IPS-18a (cell line): ENCODE measurements around the gene DCX.

Source experiments
- H3K27ac ChIP-seq: one replicate; pipeline ENCODE4 v1.5.1; 2013; ENCODE audit warnings: low read length
- H3K27me3 ChIP-seq: one replicate; pipeline ENCODE4 v1.6.1; 2013; ENCODE audit warnings: mild to moderate bottlenecking, low read length; ENCODE audit not compliant: control insufficient read depth, insufficient read depth
- H3K36me3 ChIP-seq: one replicate; pipeline ENCODE4 v1.6.1; 2013; ENCODE audit warnings: low read depth, low read length; ENCODE audit not compliant: control insufficient read depth
- H3K4me1 ChIP-seq: one replicate; pipeline ENCODE4 v1.6.1; 2013; ENCODE audit warnings: low read depth, low read length; ENCODE audit not compliant: control insufficient read depth
- H3K4me3 ChIP-seq: one replicate; pipeline ENCODE4 v1.5.1; 2013; ENCODE audit warnings: low read length
- H3K9ac ChIP-seq: one replicate; pipeline ENCODE4 v1.6.1; 2013; ENCODE audit warnings: mild to moderate bottlenecking, low read length, moderate library complexity
- H3K9me3 ChIP-seq: one replicate; pipeline ENCODE4 v1.6.1; 2013; ENCODE audit warnings: low read depth, low read length; ENCODE audit not compliant: control insufficient read depth

The DCX gene

GRCh38 chrX:111407948-111408347, 4.0 kb downstream of the DCX start:
- H3K4me1 ChIP-seq = peaks cover 28% of the 10 kb centered on the region
- no peaks in the 10 kb centered on the region for H3K9me3 ChIP-seq
- no peak overlapping the region for H3K4me3 ChIP-seq
- H3K27me3 ChIP-seq = no peaks in the 10 kb centered on the region
- no peaks in the 10 kb centered on the region for H3K36me3 ChIP-seq
- no peak overlapping the region for H3K9ac ChIP-seq
- H3K27ac ChIP-seq = no peak overlapping the region

GRCh38 chrX:111402344-111402743, 9.6 kb downstream of the DCX start:
- Histone ChIP-seq H3K9me3 (no peaks in the 10 kb centered on the region), H3K27me3 (no peaks in the 10 kb centered on the region), H3K4me1 (no peaks in the 10 kb centered on the region), H3K9ac (no peak overlapping the region), H3K36me3 (no peaks in the 10 kb centered on the region), H3K4me3 (no peak overlapping the region), H3K27ac (no peak overlapping the region)

- Histone ChIP-seq H3K27me3 (no peaks in the 10 kb centered on the region), H3K9ac (no peak overlapping the region), H3K4me1 (no peaks in the 10 kb centered on the region), H3K27ac (no peak overlapping the region), H3K9me3 (no peaks in the 10 kb centered on the region), H3K36me3 (no peaks in the 10 kb centered on the region), H3K4me3 (no peak overlapping the region)
Measured at GRCh38 chrX:111395149-111395548, 16.8 kb downstream of the DCX start.

- Histone ChIP-seq H3K9me3 (no peaks in the 10 kb centered on the region), H3K27me3 (no peaks in the 10 kb centered on the region)
Measured at GRCh38 chrX:111394569-111394968, 17.4 kb downstream of the DCX start.

GRCh38 chrX:111387470-111388070, 24.4 kb downstream of the DCX start:
- Histone ChIP-seq H3K9ac (no peak overlapping the region), H3K4me1 (peaks cover 14% of the 10 kb centered on the region), H3K9me3 (no peaks in the 10 kb centered on the region), H3K36me3 (no peaks in the 10 kb centered on the region), H3K27me3 (no peaks in the 10 kb centered on the region), H3K4me3 (no peak overlapping the region), H3K27ac (no peak overlapping the region)

More at GRCh38 chrX:111394569-111394968, 17.4 kb downstream of the DCX start:
- no peaks in the 10 kb centered on the region for H3K4me1 ChIP-seq
- no peak overlapping the region for H3K4me3 ChIP-seq
- no peak overlapping the region for H3K9ac ChIP-seq
- no peak overlapping the region for H3K27ac ChIP-seq
- no peaks in the 10 kb centered on the region for H3K36me3 ChIP-seq

- H3K36me3 ChIP-seq = no peaks in the 10 kb centered on the region
- no peaks in the 10 kb centered on the region for H3K9me3 ChIP-seq
Measured at GRCh38 chrX:111386615-111387233, 25.3 kb downstream of the DCX start.

GRCh38 chrX:111386077-111386476, 25.9 kb downstream of the DCX start:
- no peaks in the 10 kb centered on the region for H3K9me3 ChIP-seq
- H3K36me3 ChIP-seq = no peaks in the 10 kb centered on the region
- no peak overlapping the region for H3K27ac ChIP-seq
- H3K4me1 ChIP-seq = peaks cover 14% of the 10 kb centered on the region
- no peak overlapping the region for H3K4me3 ChIP-seq
- H3K9ac ChIP-seq = no peak overlapping the region
- H3K27me3 ChIP-seq = no peaks in the 10 kb centered on the region

More at GRCh38 chrX:111386615-111387233, 25.3 kb downstream of the DCX start:
- no peak overlapping the region for H3K4me3 ChIP-seq
- no peak overlapping the region for H3K27ac ChIP-seq
- no peaks in the 10 kb centered on the region for H3K27me3 ChIP-seq
- peaks cover 14% of the 10 kb centered on the region for H3K4me1 ChIP-seq
- H3K9ac ChIP-seq = no peak overlapping the region

- H3K27ac ChIP-seq = no peak overlapping the region
Measured at GRCh38 chrX:111382277-111382676, 29.7 kb downstream of the DCX start.

GRCh38 chrX:111376897-111377578, 35.0 kb downstream of the DCX start:
- Histone ChIP-seq H3K27me3 (no peaks in the 10 kb centered on the region), H3K27ac (no peak overlapping the region), H3K4me1 (peaks cover 21% of the 10 kb centered on the region), H3K36me3 (no peaks in the 10 kb centered on the region), H3K9me3 (no peaks in the 10 kb centered on the region), H3K9ac (no peak overlapping the region), H3K4me3 (no peak overlapping the region)

More at GRCh38 chrX:111382277-111382676, 29.7 kb downstream of the DCX start:
- Histone ChIP-seq H3K36me3 (no peaks in the 10 kb centered on the region), H3K4me3 (no peak overlapping the region), H3K9ac (no peak overlapping the region), H3K27me3 (no peaks in the 10 kb centered on the region), H3K9me3 (no peaks in the 10 kb centered on the region), H3K4me1 (peaks cover 12% of the 10 kb centered on the region)

- Histone ChIP-seq H3K4me3 (no peak overlapping the region), H3K9ac (no peak overlapping the region), H3K36me3 (no peaks in the 10 kb centered on the region), H3K9me3 (no peaks in the 10 kb centered on the region), H3K27me3 (no peaks in the 10 kb centered on the region), H3K4me1 (peaks cover 22% of the 10 kb centered on the region), H3K27ac (no peak overlapping the region)
Measured at GRCh38 chrX:111376486-111376885, 35.5 kb downstream of the DCX start.

- Histone ChIP-seq H3K36me3 (no peaks in the 10 kb centered on the region), H3K9me3 (no peaks in the 10 kb centered on the region), H3K9ac (no peak overlapping the region), H3K4me1 (peaks cover 22% of the 10 kb centered on the region), H3K27ac (no peak overlapping the region), H3K4me3 (no peak overlapping the region), H3K27me3 (no peaks in the 10 kb centered on the region)
Measured at GRCh38 chrX:111375747-111376146, 36.2 kb downstream of the DCX start.
